Muscle of arm (tissue), 12 donors: ENCODE measurements around the gene DOC2B. TPM values are rescaled to one million over a fixed set of nuclear protein-coding genes. Genes with fewer than 3 reads are reported as not detected.

Experiments
- polyA plus RNA-seq, 12 donors: library from polyadenylated mRNA; unstranded; fragments of 120-200 nt; gene quantifications; one replicate each; pipeline ENCODE4 v1.2.1, GENCODE V29; 2013; ENCODE audit not compliant: insufficient read length in 12 of 12

The DOC2B gene
- polyA plus RNA-seq, 12 donors = 3.5 to 8.3 (median 4.7) TPM; not detected in 1

Other genes with a start within 250 kb of the DOC2B start
- gene SCGB1C2, start 44.1 kb downstream of the DOC2B start, polyA plus RNA-seq = not detected
- 10 to 100 TPM in 1 of 12 donors, 1 to 10 TPM in 10, not detected in 1; 2.5 to 16.6 (median 4.4) TPM for gene RPH3AL, start 171.2 kb upstream of the DOC2B start, polyA plus RNA-seq